K562 (cell line): ENCODE data around the gene DTNBP1. TPM values are rescaled to one million over a fixed set of nuclear protein-coding genes. Genes with fewer than 3 reads are reported as not detected.

Source experiments
- PCBP2 ChIP-seq: fragments of 200-400 bp; formaldehyde crosslinking; IDR thresholded peaks from 2 replicates; pipeline ENCODE4 v1.6.1; 2018; ENCODE audit warnings: low read length, low read depth, mild to moderate bottlenecking, moderate library complexity; ENCODE audit not compliant: poor library complexity, severe bottlenecking
- polyA plus RNA-seq, 8 experiments: library from polyadenylated mRNA; depleted of rRNA in 4 of 8; stranded (reverse) in 5 of 8; unstranded in 3 of 8; fragments of >200 nt; fragmentation: Nextera tagmentation in 2 of 8; fragmentation: Illumina TruSeq in 1 of 8; extraction: Ambion mirVana in 2 of 8; extraction: Trizol in 1 of 8; gene quantifications; 2 replicates each; pipeline versions ENCODE4 v1.2.1 to v1.2.3, GENCODE V29; 2011 to 2014; ENCODE audit warnings: inconsistent platforms in 1 of 8, missing spikeins in 1 of 8
- total RNA-seq, 7 experiments: library from RNA; depleted of rRNA in 6 of 7; stranded (reverse); fragments of >200 nt in 6 of 7; fragmentation: Illumina TruSeq in 2 of 7; extraction: Trizol in 2 of 7; gene quantifications; 2 replicates each; pipeline versions ENCODE4 v1.2.1 to v1.2.3, GENCODE V29; 2011 to 2021; ENCODE audit warnings: low replicate concordance in 1 of 7
- TF ChIP-seq, protein P1 (sequence below): fragments of 450-650 bp; IDR thresholded peaks from 2 replicates; pipeline ENCODE4 v1.6.1; 2016; ENCODE audit warnings: mild to moderate bottlenecking
- TF ChIP-seq, protein P2 (sequence below): fragments of 200-800 bp; sonication (Bioruptor generic); IDR thresholded peaks from 2 replicates; pipeline ENCODE4 v1.6.1; 2016; ENCODE audit warnings: missing genetic modification characterization, missing compliant biosample characterization
- TF ChIP-seq, protein P3 (sequence below): fragments of 450-650 bp; IDR thresholded peaks from one replicate; pipeline ENCODE4 v1.6.1; 2018; ENCODE audit warnings: mild to moderate bottlenecking, moderate library complexity; ENCODE audit not compliant: partially characterized antibody

Gene DTNBP1
- total and polyA plus RNA-seq, 9 of the 15 experiments (the other 6 are each of a cell fraction or from before 2014, with no cell fraction given), result 16.7 to 54.5 (median 21.4) TPM

DNA sequence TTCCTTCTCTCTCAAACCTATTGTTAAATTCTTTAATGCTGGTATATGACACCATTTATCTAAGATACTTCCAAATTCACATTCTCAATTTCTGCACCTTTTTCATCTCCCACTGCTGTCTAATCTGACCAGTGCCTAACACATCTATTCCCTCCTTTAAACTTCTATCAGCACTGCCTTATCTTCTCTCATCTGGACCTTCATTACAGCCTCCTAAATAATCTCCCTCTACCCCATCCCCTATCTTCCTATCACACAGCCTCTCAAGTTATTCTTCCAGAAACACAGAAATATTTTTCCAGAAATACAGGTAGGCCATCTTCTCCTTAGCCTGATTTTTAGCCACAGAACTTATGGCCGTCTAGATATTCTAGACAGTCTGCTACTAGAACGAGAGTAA is 5.5 kb downstream of the DTNBP1 start (continued):
- TF ChIP-seq, protein P1, sequence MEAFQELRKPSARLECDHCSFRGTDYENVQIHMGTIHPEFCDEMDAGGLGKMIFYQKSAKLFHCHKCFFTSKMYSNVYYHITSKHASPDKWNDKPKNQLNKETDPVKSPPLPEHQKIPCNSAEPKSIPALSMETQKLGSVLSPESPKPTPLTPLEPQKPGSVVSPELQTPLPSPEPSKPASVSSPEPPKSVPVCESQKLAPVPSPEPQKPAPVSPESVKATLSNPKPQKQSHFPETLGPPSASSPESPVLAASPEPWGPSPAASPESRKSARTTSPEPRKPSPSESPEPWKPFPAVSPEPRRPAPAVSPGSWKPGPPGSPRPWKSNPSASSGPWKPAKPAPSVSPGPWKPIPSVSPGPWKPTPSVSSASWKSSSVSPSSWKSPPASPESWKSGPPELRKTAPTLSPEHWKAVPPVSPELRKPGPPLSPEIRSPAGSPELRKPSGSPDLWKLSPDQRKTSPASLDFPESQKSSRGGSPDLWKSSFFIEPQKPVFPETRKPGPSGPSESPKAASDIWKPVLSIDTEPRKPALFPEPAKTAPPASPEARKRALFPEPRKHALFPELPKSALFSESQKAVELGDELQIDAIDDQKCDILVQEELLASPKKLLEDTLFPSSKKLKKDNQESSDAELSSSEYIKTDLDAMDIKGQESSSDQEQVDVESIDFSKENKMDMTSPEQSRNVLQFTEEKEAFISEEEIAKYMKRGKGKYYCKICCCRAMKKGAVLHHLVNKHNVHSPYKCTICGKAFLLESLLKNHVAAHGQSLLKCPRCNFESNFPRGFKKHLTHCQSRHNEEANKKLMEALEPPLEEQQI, result no peak
- TF ChIP-seq, protein P2, sequence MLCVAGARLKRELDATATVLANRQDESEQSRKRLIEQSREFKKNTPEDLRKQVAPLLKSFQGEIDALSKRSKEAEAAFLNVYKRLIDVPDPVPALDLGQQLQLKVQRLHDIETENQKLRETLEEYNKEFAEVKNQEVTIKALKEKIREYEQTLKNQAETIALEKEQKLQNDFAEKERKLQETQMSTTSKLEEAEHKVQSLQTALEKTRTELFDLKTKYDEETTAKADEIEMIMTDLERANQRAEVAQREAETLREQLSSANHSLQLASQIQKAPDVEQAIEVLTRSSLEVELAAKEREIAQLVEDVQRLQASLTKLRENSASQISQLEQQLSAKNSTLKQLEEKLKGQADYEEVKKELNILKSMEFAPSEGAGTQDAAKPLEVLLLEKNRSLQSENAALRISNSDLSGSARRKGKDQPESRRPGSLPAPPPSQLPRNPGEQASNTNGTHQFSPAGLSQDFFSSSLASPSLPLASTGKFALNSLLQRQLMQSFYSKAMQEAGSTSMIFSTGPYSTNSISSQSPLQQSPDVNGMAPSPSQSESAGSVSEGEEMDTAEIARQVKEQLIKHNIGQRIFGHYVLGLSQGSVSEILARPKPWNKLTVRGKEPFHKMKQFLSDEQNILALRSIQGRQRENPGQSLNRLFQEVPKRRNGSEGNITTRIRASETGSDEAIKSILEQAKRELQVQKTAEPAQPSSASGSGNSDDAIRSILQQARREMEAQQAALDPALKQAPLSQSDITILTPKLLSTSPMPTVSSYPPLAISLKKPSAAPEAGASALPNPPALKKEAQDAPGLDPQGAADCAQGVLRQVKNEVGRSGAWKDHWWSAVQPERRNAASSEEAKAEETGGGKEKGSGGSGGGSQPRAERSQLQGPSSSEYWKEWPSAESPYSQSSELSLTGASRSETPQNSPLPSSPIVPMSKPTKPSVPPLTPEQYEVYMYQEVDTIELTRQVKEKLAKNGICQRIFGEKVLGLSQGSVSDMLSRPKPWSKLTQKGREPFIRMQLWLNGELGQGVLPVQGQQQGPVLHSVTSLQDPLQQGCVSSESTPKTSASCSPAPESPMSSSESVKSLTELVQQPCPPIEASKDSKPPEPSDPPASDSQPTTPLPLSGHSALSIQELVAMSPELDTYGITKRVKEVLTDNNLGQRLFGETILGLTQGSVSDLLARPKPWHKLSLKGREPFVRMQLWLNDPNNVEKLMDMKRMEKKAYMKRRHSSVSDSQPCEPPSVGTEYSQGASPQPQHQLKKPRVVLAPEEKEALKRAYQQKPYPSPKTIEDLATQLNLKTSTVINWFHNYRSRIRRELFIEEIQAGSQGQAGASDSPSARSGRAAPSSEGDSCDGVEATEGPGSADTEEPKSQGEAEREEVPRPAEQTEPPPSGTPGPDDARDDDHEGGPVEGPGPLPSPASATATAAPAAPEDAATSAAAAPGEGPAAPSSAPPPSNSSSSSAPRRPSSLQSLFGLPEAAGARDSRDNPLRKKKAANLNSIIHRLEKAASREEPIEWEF, result no peak
- TF ChIP-seq, protein P3, sequence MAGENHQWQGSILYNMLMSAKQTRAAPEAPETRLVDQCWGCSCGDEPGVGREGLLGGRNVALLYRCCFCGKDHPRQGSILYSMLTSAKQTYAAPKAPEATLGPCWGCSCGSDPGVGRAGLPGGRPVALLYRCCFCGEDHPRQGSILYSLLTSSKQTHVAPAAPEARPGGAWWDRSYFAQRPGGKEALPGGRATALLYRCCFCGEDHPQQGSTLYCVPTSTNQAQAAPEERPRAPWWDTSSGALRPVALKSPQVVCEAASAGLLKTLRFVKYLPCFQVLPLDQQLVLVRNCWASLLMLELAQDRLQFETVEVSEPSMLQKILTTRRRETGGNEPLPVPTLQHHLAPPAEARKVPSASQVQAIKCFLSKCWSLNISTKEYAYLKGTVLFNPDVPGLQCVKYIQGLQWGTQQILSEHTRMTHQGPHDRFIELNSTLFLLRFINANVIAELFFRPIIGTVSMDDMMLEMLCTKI, result no peak
- TF ChIP-seq PCBP2, result no peak
